IPS DF 4.7 (cell line): ENCODE data around the gene AMOTL1.

ENCODE experiments used
- DNase-seq: peaks from one replicate; pipeline ENCODE4 v3.0.0-alpha.2; 2013; ENCODE audit warnings: low spot score; ENCODE audit errors: extremely low read depth

AMOTL1 gene

DNA sequence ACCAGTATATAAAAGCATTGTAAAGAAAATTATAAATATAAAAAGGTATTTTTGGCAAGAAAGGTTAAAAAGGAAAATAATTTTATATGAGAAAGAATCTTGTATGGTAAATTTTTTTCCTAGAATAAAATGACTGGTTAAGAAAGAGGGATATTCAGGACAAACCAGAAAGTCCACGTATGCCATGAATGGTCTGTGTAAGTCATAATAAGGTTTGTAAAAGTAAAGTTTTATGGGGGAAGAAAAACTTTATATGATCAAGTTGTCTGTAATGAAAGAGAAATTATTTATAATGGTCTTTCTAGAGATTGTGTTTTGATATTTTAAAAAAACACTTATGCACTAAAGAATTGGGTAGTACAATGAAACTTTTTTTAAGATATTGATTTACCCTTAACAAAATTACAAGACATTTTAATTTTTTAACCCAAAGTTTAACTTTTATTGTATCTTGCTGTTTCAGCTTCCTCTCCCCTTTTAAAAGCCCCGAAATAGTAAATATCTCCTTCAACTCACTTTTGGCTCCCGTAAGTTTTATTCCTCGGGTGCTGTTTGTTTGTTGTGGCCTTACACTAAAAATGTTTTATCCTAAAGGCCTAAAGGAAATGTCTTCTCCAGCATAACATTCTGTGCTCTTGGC, 47.7 kb downstream of the AMOTL1 start:
- peak; percentile 72 for DNase-seq

DNA sequence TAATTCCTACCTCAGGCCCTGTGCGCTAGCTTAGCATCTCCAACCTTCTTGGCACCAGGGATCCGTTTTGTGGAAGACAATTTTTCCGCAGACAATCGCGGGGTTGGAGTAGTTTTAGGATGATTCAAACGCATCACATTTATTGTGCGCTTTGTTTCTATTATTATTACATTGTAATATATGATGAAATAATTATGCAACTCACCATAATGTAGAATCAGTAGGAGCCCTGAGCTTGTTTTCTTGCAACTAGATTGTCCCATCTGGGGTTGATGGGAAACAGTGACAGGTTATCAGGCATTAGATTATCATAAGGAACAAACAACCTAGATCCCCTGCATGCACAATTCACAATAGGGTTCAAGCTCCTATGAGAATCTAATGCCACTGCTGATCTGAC, 52.3 kb downstream of the AMOTL1 start:
- no peak for DNase-seq

DNA sequence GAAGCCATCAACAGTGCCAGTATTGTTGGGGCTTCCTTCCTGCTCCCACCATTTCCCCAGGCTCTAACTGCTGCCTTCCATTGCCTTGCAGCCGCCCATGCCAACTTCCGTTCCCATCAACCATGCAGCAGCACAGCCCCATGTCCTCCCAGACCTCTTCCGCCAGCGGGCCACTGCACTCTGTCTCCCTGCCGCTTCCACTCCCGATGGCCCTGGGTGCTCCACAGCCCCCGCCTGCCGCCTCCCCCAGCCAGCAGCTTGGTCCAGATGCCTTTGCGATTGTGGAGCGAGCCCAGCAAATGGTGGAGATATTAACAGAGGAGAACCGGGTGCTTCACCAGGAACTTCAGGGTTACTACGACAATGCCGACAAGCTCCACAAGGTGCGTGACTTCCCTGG, 53.3 kb downstream of the AMOTL1 start:
- DNase-seq = no peak

DNA sequence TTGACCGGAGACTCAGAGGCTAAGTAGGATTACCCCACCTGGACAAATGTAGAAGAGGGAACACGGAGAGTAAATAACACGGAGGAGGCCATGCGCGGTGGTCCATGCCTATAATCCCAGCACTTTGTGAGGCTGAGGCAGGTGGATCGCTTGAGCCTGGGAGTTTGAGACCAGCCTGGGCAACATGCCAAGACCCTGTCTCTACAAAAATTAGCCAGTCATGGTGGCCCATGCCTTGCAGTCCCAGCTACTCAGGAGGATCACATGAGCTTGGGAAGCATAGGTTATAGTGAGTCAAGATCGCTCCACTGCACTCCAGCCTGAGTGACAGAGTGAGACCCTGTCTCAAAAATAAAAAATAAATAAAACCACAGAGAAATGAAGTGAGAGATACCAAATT, 53.9 kb downstream of the AMOTL1 start:
- DNase-seq = no peak

DNA sequence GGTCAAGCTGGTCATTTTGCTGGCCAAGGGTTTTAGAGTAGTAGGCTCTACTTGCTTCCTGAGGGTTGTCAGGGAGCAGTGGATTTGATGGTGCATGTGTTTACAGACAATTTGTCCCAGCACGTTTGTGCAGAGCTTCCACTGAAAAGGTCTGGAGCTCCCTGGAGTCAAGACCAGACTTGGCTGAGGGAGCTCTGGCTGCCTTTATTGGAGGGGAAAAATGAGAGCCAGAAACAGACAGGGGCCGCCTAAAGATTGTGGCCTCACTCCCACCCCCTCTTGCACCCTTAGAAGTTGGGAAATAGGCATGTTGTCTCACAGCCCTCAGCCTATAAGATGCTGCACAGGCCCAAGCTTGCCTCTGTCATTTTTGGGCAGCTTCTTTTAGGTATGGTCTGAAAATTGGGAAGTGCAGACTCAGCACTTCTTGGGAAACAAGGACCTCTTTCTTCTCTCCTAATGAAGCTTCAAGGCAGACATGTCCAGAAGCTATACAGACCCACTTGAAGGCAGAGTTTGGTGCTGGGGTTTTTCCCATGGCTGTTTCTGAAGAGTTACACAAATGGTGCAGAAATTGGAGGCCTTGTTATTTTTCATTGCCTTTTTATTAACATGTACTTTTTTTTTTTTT, 55.1 kb downstream of the AMOTL1 start:
- DNase-seq = no peak

DNA sequence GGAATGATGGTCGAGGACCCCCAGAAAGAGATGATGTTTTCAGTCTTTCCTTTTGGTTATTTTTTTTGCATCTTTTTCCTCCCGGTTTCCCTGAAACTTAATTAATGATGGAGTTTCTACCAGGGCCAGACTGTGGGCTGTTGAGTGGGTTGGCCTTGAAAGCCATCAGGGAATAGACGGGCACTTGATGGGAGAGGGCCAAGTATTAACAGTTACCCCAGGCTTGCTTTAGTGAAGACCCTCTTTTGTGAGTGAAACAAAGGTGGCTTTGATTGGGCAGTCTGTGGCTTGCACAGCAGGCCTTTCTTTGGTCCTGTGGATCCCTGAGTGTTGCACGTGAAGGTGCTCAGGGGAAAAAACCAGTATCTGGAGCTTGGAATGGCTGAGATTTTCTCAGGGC, 56.9 kb downstream of the AMOTL1 start:
- DNase-seq = no peak

DNA sequence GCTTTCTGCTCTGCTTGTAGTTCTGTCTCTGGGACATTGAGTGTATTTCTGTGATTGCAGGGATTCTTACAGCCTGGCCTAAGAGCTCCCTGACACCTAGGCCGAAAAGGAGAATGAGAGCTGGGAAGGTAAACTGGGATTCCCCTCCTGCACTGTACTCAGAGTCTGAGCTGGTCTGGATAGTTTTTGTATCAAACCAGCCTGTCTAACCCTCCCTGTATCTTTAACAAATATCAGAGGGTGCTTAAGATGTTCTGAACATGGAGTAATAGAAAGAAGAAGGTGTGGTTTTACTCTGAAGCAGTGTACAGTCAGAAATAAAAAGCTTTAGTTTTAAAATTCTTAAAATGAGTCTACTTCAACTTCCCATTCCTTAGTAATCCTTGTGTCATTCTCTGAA, 57.3 kb downstream of the AMOTL1 start:
- DNase-seq = no peak

DNA sequence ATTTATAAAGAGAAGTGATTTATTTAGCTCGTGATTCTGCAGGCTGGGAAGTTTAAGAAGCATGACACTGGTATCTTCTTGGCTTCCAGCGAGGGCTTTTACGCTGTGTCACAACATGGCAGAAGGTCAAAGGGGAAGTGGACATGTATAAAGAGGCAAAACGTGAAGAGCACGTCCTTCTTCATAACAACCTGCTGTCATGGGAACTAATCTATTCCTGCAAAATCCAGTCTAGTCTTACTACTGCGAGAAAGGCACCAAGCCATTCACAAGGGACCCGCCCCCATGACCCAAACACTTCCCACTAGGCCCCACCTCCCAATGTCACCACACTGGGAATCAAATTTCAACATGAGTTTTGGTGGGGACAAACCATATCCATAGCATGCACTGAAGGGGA, 58.3 kb downstream of the AMOTL1 start:
- DNase-seq = no peak

DNA sequence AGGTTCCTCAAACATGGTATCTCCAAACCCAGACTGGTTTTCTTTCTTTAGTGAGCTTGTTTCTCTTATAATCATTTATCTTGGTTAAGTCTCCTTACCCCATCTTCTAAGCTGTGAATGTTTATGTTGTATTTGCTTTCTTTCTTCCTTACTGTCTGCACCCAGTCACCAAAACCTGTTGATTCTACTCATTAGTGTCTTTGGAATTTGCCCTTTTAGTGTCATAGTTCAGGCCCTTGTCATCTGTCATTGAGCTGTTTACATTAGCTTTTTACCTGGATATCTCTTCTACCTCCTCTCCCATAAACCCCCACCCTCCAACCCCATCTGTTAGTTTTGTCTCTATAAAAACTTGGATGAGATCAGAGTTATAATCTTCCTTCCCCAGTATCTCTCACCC, 59.9 kb downstream of the AMOTL1 start:
- DNase-seq = no peak

DNA sequence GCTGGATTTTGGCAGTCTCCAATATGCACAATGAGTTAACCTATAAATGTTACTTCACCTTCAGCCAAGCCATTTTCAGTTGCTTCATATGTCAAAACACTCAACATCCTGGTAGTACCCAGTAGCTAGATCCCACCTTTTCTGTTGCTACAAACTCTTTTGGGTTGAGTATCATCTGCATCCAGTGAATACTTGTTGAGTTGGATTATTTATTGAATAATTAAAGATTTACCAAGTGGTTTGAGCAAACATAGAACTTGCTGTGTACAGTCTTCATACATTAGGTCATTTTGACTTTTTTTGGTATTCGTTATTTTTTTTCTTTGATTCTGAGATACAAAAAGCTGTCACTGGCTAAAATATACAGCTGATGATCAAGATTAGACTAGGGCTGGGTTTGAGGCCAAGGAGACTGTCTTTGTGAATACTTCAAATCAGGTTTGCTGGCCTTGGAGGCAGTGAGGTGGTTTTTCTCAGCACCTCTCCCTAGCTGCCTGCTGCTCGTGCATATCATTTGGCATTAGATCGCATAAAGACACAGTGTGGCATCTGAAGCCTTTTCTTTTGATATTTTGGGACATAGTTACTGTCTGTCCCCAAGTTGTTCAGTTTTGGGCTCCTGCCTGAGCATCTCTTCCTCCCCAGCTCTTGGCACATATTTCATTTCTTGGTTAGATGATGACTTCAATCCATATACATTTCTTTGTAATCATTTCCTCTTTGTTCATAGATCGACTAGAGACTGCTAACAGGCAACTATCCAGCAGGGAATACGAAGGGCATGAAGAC, 62.8 kb downstream of the AMOTL1 start:
- no peak for DNase-seq

DNA sequence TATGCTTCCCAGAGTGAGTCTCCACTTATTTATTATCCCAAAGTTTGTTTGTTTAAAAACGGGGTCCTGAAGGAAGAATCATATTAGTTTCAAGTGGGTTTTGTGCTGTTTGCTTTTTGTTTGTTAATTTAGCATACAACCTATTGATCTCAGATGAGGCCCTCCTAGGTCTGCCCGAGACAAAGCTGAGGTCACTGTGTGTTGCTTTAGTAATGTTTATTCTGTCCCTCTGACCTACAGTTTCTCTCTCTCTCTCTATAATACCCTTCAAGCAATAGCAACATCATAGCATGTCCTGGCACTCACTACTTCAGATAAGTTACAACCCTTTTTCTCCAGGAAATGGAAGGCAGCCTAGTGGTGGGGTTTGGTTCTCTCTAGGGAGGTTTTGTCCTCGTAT, 63.4 kb downstream of the AMOTL1 start:
- no peak for DNase-seq

DNA sequence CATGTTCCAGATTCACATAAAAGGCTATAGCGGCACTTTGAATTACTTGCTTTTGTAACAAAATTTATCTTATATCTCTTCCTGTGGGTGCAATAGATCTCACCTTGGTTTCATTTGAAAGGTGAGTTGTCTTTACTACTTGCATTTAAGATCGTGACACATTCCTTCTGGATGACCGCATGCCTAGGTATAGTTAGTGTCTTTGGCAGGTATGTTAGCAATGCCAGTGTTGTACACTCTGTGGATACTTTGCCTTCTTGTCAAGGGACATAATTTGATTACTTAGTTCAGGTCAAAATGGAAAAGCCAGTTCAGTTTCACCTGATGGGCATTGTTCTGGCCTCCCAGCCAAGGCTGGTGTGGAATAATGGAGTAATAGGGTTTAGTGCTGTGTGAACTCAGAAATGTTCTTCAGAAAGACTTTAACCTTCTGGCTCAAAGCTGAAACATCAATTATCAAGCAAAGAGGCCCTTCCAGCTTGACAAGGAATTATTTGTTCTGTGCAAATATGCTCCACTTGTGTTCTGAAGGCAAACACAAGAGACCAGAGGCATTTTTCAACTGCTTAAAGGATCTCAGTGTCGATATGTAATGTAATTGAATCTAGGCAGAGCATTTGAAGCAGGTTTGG, 64.6 kb downstream of the AMOTL1 start:
- DNase-seq = no peak

DNA sequence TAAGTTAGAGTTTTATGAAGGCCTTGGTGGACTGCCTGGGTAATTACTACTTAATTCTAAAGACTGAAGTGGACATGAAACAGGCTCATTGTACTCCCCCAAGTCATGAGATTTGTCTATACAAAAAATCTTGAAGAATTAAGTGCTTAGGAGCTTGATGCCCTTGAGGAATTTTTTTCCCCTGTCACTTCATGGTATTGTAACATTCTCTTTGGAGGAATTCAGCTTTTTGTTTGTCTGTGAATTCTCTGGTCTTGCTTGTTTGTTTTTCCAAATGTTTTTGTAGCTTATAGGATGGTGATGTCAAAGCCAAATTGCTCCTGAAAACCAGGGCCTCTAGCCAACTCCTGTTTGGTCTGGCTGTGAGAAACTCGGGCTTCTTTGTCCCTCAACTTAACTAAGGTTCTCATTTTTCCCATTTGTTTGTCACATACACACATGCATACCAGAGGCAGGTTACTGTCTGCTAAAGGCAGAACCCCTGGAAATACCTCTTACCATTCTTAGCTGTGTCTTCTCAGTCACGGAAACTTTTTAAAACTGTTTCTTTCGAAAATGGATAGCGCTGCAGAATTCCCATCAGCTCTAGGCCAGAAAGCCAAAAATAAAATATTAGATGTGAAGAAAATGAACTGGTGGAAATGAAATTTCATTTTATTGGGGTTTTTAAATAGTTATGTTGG, 66.9 kb downstream of the AMOTL1 start:
- no peak for DNase-seq

DNA sequence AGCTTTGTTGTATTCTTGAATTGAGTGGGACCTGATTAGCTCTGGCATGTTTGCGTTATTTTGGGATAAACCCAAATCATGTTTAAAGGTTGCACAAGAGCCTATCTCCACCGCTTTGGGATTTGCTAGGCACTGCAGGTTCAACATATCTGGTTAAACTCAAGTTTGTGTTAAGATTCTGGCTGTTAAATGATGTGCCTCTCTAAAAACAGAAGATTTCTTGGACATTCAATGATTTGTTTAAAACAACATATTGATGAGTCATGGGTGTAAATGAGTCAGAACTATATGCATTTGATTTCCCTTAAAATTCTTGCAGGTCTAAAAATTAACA, 67.4 kb downstream of the AMOTL1 start:
- DNase-seq = no peak

DNA sequence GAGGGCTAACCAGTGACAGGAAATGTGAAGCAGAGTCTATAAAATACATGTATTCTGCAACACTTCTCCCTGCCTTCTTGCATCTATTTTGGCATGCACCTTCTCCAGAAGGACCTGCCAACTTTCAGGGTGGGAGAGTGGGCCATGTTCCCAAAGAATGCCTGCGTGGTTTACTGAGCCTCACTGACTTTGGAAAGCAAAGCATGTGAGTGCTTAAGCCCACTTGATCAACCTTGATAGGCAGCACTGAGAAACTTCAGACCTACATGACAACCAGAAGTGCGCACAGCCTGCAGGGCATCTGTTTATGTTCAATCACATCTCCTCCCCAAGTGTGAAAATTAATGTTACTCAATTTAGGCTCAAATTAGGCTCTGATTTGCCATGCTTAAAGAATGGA, 69.2 kb downstream of the AMOTL1 start:
- DNase-seq = no peak

DNA sequence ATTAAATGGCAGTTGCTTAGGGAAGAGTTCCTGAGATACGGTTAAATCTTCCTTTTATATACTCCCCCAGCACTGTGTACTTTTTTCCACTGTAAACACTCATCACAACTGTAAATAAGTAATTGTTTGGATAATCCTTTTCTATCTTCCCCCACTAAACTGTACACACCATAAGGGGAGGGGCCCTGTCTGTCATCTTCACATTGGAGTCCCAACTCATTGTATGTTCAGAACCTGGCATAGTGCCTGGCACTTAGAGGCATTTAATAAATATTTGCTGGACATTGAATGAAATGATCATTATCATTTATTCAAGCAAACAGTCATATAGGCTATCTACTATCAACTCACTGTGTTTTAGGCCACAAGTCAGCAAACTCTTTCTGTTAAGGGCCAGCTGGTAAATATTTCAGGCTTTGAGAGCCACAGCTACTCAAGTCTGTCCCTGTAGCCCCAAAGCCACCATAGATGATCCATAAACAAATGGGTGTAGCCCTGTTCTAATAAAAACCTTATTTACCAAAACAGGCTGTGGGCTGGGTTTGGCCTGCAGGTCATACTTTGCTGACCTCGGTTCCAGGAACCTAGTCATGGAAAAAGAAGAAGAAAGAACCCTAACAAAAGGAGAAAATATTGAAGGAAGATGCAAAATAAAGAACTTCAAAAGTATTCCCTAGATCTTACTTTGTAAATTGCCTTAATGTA, 70.0 kb downstream of the AMOTL1 start:
- DNase-seq = no peak

DNA sequence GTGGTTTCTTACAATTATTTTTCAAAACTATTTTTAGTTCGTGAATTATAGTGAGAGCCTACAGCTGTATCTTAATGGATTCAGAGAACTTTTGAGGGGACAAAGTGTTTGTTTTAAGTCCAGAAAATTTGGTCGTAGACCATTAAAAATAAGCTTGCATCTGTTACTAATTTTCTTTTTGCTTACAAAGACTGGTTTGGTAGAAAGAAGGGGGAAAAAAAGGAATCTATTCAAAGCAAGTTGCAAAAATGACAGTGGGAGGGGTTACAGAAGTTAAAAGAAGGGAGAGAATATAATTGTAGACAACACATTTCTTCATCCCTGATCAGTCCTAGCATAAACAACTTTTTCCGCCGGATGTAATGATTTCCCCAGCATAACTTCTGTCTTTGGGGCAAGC, 72.1 kb downstream of the AMOTL1 start:
- no peak for DNase-seq

DNA sequence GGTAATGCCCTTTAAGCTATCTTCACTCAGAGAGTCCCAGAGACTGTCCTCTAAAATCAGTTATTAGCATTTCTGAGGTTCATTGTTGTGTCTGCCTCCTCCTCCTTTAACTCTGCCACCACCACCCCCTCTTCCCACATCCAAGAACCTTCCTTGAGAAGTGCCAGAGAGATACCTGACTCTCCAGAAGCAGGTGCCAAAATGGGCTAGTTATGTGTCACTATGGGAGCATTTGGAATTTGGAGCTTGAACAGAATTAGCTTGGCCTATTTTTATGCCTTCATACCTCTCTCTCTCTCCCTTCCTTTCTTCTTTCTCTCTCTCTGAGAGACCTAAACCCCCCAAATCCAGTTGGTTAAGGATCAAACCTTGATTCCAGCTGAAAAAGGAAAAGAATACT, 75.9 kb downstream of the AMOTL1 start:
- no peak for DNase-seq

DNA sequence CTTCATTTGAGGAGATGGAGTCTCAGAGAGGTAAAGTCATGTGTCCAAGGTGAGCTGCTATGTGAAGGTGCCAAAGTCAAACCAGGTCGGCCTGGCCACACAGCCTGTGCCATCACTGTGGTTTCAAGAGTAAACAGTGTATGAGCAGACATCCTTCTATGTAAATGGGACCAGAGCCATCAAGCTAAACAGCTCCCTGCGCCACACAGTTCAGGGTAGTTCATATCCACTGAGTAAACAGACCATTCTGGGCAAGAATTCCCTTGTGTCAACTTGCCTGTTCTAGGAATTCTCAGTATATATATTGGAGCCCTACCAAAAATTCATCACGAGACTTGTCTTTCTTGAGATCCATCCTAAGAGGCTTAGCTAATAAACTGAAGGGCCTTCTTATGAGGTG, 77.5 kb downstream of the AMOTL1 start:
- no peak for DNase-seq

DNA sequence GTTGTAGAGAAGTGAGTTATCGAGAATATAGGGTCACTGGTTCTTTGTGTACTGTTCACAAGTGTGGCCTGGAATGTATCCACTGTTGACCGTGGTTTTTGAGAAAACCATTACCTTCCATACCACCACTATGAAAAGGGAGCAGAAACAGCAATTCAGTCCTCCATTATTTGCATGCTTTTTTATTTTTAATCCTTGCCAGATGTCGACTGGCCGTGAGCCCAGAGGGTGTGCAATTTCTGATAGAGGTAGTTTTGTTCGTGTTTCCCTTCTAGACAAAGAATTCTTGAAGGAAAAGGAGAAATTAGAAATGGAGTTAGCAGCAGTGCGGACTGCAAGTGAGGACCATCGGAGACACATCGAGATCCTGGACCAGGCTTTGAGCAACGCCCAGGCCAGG, 81.7 kb downstream of the AMOTL1 start:
- no peak for DNase-seq
